ENCODE measurements around the gene BPIFB6.
"Not testable (repeated sequence)": the region's sequence is repeated elsewhere in the genome, so short reads cannot be mapped to it uniquely, and the experiment has no call there.

BPIFB6 gene

GRCh38 chr20:33030569-33030968 is 879 bp upstream of the BPIFB6 start:
- DNase-seq = no peak

DNA sequence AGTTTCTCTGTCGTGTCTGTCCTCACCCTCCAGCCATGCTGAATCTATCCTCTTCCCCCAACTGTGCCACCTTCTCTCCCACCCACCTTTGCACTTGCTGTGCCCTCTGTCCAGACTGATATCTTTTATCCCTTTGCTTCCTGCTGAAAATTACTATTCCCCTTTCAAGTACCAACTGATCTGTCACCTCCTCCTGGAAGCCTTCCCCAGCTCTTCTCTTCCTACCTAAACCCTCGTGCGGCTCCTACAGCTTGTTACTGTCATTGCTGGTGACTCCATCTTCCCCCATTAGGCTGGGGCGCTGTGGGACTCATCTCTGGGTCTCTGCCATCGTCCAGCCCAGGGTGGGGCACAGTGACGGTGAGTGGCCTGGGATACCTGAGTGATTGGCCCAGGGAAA is 1.1 kb downstream of the BPIFB6 start:
- no peak for DNase-seq

- no peak for DNase-seq
Observed at GRCh38 chr20:33033381-33033780, 1.9 kb downstream of the BPIFB6 start.

DNA sequence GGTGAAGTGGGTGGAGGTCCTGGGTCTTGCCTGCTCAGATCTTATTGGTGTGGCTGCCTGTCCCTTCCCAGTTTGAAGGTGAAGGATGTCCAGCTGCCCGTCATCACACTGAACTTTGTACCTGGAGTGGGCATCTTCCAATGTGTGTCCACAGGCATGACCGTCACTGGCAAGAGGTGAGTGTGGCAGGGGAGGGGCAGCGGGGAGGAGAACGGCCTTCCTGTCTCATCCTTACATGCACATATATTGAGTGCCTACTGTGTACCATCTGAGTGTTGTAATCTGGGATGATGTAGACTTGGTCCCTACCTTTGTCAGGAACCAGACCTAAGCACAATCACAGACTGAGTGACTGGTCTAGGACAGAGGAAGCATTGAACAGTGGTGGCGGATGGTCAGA is 2.7 kb downstream of the BPIFB6 start:
- no peak for DNase-seq

GRCh38 chr20:33034901-33035492 is 3.5 kb downstream of the BPIFB6 start:
- DNase-seq = no peak

GRCh38 chr20:33037456-33037855 is 6.0 kb downstream of the BPIFB6 start:
- DNase-seq = no peak

DNA sequence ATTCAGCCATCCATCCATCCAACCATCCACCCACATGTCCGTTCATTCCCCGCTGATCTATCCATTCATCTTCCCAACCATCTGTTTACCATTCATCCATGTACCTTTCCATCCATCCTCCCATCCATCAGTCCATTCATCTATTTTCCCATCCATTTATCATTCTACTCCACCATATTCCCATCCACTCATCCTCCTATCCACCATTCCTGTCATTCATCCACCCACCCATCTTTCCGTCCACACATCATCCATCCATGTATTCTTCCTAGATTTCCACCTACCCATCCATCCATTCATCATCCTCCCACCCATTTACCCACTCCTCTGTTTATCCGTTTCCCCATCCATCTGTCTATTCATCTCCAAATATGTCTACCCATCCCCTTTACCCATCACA is 6.8 kb downstream of the BPIFB6 start:
- no peak for DNase-seq

- DNase-seq = no peak
Observed at GRCh38 chr20:33042430-33042829, 11.0 kb downstream of the BPIFB6 start.

DNA sequence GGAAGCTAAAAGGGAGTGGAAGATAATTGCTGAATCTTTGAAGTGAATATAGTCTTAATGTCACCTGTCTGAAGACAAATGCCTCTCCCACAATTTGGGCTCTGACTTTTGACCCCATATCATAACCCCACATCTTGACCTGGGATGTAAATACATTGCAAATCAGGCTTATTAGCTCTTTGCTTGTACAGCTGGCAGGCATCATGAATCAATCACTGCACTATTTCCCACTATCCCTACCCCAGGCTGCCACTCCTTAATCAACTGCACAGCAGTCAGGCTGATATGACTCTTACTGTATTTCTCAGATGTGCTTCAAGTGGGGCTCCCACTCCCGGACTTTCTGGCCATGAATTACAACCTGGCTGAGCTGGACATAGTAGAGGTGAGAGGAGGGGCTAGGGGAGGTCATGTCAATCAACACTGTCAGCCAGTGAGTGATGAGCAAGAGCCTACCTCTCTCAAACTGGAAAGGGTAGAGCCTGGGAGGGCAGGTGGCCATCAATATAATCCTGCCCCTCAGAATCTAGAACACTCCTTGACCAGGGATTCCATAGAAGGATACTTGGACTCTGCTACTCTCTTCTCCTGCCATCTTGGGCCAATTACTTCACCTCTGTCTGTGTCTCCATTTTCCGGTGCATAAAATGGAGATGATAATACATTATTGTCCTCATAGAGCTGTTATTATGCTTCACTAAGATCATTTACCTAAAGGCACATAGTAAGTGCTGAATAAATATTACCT is 11.7 kb downstream of the BPIFB6 start:
- DNase-seq = no peak

- DNase-seq = no peak
Observed at GRCh38 chr20:33043731-33044181, 12.3 kb downstream of the BPIFB6 start.

- not testable (repeated sequence) for DNase-seq
Observed at GRCh38 chr20:33045129-33045721, 13.8 kb downstream of the BPIFB6 start.

- no peak for DNase-seq
Observed at GRCh38 chr20:33046412-33046811, 15.0 kb downstream of the BPIFB6 start.

GRCh38 chr20:33051333-33051732 is 19.9 kb downstream of the BPIFB6 start:
- DNase-seq = no peak

- DNase-seq = no peak
Observed at GRCh38 chr20:33053291-33054106, 22.1 kb downstream of the BPIFB6 start, which contains the start of gene BPIFB3. Gene BPIFB3, plus strand, starts transcription at chr20:33053903. Its CDS starts 1,533 bp downstream, at chr20:33055436.

DNA sequence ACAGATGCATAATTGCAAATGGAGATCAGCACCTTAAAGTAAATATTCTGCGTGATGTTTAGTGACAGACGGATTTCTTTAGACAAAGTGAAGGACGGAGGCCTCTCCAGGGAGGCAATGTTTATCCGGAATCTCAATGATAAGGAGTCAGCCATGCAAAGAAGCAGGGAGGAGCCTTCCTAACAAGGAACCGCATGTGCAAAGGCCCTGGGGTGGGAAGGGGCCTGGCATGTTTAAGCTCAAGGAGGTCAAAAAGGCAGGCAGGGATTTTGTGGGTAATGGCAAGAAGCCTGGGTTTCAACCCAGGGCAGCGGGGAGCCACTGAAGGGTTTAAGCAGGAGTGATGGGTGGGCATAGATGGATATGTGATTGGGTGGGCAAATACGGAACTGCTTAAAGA is 22.9 kb downstream of the BPIFB6 start:
- no peak for DNase-seq

DNA sequence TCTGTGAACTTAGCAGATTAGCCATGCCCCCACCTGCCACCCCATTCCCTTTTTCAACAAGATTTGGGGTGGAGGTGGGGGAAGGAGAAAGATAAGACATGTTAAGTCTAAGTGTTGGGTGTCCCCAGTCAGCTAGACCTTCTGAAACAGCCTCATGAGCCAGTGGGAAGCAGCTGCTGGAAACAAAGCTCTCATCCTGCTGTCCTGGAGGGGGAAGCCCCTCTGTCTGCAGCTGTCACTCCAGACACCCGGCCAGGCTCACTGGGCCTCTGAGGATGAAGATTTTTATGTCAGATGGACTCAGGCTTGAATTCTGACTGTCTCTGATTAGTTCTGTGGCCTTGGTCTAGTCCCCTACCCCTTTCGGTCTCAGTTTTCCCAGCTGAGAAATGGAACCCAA is 23.3 kb downstream of the BPIFB6 start:
- no peak for DNase-seq

- no peak for DNase-seq
Observed at GRCh38 chr20:33059136-33059535, 27.7 kb downstream of the BPIFB6 start.

DNA sequence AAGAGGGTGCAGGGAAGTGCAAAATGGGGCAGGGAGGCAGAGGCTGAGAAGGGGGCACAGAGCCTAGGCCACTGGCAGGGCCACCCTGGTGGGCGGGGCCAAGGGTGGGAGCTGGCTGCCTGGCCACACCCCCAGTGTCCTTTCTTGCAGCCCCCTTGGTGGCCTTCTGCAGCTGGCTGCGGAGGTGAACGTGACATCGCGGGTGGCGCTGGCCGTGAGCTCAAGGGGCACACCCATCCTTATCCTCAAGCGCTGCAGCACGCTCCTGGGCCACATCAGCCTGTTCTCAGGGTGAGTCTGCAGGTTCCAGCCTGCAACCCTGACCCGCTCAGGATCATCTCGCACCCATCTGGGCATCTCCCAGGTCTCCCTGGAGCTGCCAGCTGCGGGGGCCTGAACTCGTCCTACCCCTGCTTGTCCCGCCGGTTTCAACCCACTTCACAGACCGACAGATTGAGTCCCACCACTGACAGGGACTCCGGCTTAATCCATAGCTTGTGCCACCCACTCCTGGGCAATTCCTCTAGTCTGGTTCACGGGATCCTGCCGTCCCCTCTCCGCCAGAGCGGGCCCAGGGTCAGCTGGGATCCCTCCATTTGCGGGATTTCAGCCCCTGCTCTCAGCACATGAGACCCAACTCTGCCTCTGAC is 28.4 kb downstream of the BPIFB6 start:
- no peak for DNase-seq

- DNase-seq = no peak
Observed at GRCh38 chr20:33061658-33062028, 30.2 kb downstream of the BPIFB6 start.

- no peak for DNase-seq
Observed at GRCh38 chr20:33062105-33062824, 30.8 kb downstream of the BPIFB6 start.

DNA sequence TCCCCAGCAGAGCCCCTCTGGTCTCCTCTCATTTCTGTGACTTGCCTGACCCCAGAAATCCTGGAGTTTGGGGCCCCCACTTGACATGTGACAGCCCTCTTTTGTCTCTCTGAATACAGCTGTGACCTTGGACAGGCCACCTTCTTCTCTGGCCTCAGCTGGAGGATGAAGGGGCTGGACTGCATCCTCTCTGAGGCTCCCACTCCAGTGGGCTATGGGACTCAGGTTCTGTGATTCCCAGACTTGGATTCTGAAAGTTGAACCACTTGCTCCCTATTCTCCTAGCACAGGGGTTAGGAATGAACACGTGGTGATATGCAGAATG is 31.3 kb downstream of the BPIFB6 start:
- no peak for DNase-seq

DNA sequence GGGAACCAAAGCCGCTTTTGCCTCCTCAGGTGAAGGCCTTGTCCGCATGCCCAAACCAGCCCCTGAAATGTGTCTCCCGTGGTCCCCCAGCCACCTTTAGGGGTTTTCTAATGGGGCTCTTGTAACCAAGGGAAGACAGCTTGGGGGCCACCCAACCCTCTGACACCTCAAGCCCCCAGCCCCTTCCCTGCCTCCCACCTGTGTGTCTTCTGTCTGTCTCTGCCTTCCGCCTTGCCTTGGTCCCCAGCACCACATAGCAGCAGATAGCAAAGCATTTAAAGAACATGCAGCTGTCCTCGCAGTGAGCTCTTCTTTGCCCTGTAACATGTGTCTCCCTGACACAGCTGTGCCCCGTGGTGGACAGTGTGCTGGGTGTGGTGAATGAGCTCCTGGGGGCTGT is 31.8 kb downstream of the BPIFB6 start:
- no peak for DNase-seq

Measured in cortex of kidney (tissue), 1 donor.